ENCODE results near the gene SLC16A2.
A peak's percentile ranks its signal among the peaks of the same experiment; 100 is the strongest.

- TF ChIP-seq CTCF (IDR thresholded peaks at IDR 0.05) = peak in 2 of 4 experiments; percentile 28 to 39
- TF ChIP-seq POLR2A (IDR thresholded peaks at IDR 0.05) = no peak
- no peak for TF ChIP-seq POLR2AphosphoS5 (IDR thresholded peaks at IDR 0.05)
Measured at GRCh38 chrX:74383611-74384010, 37.7 kb upstream of the SLC16A2 start.
